Upper lobe of right lung (tissue), 1 donor: ENCODE data around the gene TMEM100. TPM values are rescaled to one million over a fixed set of nuclear protein-coding genes. Genes with fewer than 3 reads are reported as not detected.

Experiments used
- ATAC-seq: fragments of 200-7000 bp; cut with Tn5 transposase; one replicate; pipeline ENCODE4 v1.9.1; 2020; ENCODE audit warnings: mild to moderate bottlenecking, moderate library complexity
- DNase-seq: peaks from one replicate; pipeline ENCODE4 v3.0.0-alpha.2; 2020
- H3K27ac ChIP-seq: fragments of 200-600 bp; one replicate; pipeline ENCODE4 v1.8.0; 2022
- H3K27me3 ChIP-seq: fragments of 200-600 bp; one replicate; pipeline ENCODE4 v1.8.0; 2022; ENCODE audit warnings: mild to moderate bottlenecking
- H3K36me3 ChIP-seq: fragments of 200-600 bp; one replicate; pipeline ENCODE4 v1.8.0; 2022
- H3K4me1 ChIP-seq: fragments of 200-600 bp; one replicate; pipeline ENCODE4 v1.8.0; 2022
- H3K4me3 ChIP-seq: fragments of 200-600 bp; one replicate; pipeline ENCODE4 v1.8.0; 2022; ENCODE audit warnings: mild to moderate bottlenecking
- H3K9me3 ChIP-seq: fragments of 200-600 bp; one replicate; pipeline ENCODE4 v1.8.0; 2022
- intact Hi-C: fragments of 100-400 bp; cut with DNase I; formaldehyde crosslinking; loops from one replicate; pipeline ENCODE4 v1.11.0; 2022
- total RNA-seq: library from RNA; stranded (reverse); fragmentation: NEBNext Ultra II Directional; extraction: Animal tissue kit (Norgen Biotek cat#: 25700); gene quantifications from one replicate; pipeline ENCODE4 v1.2.1, GENCODE V29; 2021
- TF ChIP-seq, protein P1 (sequence below): fragments of 200-600 bp; IDR thresholded peaks from one replicate; pipeline ENCODE4 v1.8.0; 2022; ENCODE audit warnings: antibody characterized with exemption
- donor health status: DM: no; HTN: yes; CAD: no; lungs with severe emphysema.

The TMEM100 gene
- total RNA-seq, 1 donor from 2014 or later: 279 TPM

DNA sequence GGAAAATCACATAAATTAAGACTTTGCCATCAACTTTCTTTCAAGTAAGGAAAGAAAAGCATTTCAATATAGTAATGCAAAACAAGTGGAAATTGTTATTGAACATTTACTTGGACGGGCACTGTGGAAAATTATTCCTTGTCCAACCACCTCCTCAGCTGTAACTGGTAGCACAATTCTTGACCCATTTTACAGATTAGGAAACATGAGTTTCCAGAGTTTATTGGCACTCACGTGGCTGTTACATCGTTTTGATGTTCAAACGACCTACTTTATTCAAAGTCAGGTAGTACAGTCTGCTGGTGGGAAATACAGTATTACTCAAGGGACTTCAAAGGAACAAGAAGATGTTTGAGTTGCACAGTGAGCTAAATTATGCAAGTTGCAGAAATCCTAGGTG is 27.3 kb upstream of the TMEM100 start:
- DNase-seq (no peak), ATAC-seq (no peak)
- Histone ChIP-seq H3K36me3 (peaks cover 5% of the 10 kb centered on the region), H3K27me3 (no peaks in the 10 kb centered on the region), H3K4me3 (no peak overlapping the region), H3K9me3 (no peaks in the 10 kb centered on the region), H3K27ac (no peak overlapping the region), H3K4me1 (peaks cover 13% of the 10 kb centered on the region)
- TF ChIP-seq, protein P1, sequence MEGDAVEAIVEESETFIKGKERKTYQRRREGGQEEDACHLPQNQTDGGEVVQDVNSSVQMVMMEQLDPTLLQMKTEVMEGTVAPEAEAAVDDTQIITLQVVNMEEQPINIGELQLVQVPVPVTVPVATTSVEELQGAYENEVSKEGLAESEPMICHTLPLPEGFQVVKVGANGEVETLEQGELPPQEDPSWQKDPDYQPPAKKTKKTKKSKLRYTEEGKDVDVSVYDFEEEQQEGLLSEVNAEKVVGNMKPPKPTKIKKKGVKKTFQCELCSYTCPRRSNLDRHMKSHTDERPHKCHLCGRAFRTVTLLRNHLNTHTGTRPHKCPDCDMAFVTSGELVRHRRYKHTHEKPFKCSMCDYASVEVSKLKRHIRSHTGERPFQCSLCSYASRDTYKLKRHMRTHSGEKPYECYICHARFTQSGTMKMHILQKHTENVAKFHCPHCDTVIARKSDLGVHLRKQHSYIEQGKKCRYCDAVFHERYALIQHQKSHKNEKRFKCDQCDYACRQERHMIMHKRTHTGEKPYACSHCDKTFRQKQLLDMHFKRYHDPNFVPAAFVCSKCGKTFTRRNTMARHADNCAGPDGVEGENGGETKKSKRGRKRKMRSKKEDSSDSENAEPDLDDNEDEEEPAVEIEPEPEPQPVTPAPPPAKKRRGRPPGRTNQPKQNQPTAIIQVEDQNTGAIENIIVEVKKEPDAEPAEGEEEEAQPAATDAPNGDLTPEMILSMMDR: no peak
- intact Hi-C loops: no loop called here

DNA sequence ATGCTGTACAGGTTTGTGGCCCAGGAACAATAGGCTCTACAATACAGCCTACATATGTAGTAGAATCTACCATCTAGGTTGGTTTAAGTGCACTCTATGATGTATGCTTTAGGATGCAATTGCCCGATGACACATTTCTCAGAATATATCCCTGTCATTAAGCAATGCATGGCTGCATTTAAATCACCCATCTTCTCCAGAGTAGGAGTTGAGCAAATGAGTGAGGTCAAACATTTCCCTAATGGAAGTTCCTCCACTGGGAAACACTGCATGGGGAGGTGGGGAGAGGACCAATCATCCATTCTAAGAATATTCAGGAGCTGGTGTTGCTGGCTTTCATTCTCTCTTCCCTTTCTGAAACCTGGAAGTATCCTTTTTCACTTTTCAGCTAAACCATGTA is 26.2 kb upstream of the TMEM100 start:
- no peaks in the 10 kb centered on the region for H3K9me3 ChIP-seq
- DNase-seq (no peak), ATAC-seq (no peak)
- H3K27ac ChIP-seq: no peak overlapping the region
- peaks cover under 1% of the 10 kb centered on the region for H3K36me3 ChIP-seq
- H3K27me3 ChIP-seq: no peaks in the 10 kb centered on the region
- no peak overlapping the region for H3K4me3 ChIP-seq
- H3K4me1 ChIP-seq: peaks cover 13% of the 10 kb centered on the region
- intact Hi-C loops: no loop called here
- TF ChIP-seq, protein P1: no peak

DNA sequence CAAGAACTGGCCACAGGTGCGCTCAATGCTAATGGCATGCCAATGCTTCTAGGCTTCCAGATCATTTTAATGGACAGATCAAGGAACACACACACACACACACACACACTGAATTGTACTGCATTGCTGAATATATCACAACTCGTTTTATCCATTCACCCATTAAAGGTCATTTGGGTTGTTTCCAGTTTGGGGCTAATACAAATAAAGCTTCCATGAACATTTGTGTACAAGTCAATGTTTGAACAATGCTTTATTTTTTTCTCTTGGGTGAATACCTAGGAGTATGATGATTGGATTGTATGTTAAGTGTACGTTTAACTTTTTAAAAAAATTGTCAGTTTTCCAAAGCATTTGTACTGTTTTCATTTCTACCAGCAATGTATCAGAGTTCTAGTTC is 24.5 kb upstream of the TMEM100 start:
- H3K4me1 ChIP-seq: peaks cover 5% of the 10 kb centered on the region
- no peaks in the 10 kb centered on the region for H3K27me3 ChIP-seq
- ATAC-seq: no peak
- H3K27ac ChIP-seq: no peak overlapping the region
- TF ChIP-seq, protein P1: no peak
- no peaks in the 10 kb centered on the region for H3K36me3 ChIP-seq
- intact Hi-C loops: no loop called here
- H3K9me3 ChIP-seq: no peaks in the 10 kb centered on the region
- no peak overlapping the region for H3K4me3 ChIP-seq
- no peak for DNase-seq

DNA sequence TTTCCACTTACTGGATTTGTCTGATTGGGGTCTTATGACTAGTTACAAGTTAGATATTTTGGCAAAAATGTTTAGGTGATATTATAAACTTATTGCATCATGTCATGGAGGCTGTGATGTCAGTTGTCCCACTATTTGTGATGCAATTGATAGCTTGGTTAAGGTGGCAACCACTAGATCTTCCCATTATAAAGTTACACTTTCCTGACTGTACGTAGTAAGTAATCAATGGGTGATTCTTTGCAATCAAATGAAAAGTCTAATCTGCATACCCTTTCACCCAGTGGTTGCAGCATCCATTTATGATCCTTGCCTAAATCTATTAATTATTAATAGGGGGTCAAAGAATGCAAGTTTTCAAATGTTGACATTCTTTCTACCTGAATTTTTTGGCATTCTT is 23.8 kb upstream of the TMEM100 start:
- TF ChIP-seq, protein P1: no peak
- DNase-seq (no peak), ATAC-seq (no peak)
- Histone ChIP-seq H3K36me3 (no peaks in the 10 kb centered on the region), H3K9me3 (no peaks in the 10 kb centered on the region), H3K4me3 (no peak overlapping the region), H3K27ac (no peak overlapping the region), H3K4me1 (no peaks in the 10 kb centered on the region), H3K27me3 (no peaks in the 10 kb centered on the region)
- intact Hi-C loops: no loop called here

DNA sequence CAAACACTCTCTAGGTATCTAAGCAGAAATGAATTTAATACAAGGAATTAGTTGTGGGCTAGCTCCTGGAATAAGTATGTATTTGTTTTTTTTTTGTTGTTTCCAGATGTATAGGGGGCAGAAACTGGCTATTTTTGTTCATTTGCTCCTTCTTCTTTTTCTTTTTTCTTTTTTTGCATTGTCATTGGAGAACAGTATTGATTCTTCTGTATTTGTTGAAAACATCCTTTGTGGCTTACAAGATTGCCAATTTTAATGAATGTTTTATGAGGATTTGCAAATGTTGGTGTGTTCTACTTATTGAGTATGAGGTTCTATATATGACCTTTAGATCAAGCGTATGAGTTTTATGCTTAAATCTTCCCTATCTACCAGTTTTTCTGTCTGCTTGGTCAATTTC is 22.6 kb upstream of the TMEM100 start:
- H3K27ac ChIP-seq: no peak overlapping the region
- H3K36me3 ChIP-seq: no peaks in the 10 kb centered on the region
- no peaks in the 10 kb centered on the region for H3K4me1 ChIP-seq
- intact Hi-C loops: no loop called here
- DNase-seq: no peak
- no peak for ATAC-seq
- H3K4me3 ChIP-seq: no peak overlapping the region
- TF ChIP-seq, protein P1: no peak
- no peaks in the 10 kb centered on the region for H3K9me3 ChIP-seq
- H3K27me3 ChIP-seq: no peaks in the 10 kb centered on the region

DNA sequence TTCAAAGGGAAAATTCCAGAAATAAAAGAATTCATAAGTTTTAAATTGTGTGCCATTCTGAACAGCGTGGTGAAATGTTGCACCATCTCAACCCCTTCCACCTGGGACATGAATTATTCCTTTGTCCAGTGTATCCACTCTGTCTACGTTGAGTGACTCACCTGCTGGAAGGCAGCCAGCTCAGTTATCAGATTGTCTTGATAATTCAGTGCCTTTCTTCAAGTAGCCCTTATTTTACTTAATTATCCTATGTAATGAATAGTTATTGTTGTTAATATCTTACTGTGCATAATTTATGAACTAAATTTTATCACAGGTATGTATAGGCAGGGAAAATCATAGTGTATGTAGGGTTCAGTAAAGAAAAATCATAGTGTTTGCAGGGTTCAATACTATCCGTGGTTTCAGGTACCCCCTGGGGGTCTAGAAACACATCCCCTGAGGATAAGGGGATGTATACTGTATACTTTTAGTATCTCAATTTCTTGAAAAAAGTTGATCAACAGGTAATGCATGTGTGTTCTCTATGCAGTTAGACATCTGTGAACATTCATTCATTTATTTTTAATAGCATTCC is 20.5 kb upstream of the TMEM100 start:
- intact Hi-C loops: no loop called here
- Histone ChIP-seq H3K4me3 (no peak overlapping the region), H3K27me3 (no peaks in the 10 kb centered on the region), H3K9me3 (no peaks in the 10 kb centered on the region), H3K27ac (no peak overlapping the region), H3K36me3 (no peaks in the 10 kb centered on the region), H3K4me1 (no peaks in the 10 kb centered on the region)
- ATAC-seq (no peak), DNase-seq (no peak)
- TF ChIP-seq, protein P1: no peak
